HCT116 (cell line): ENCODE measurements around the gene TREM2. TPM values are rescaled to one million over a fixed set of nuclear protein-coding genes. Genes with fewer than 3 reads are reported as not detected.

Experiments
- ATAC-seq: fragments of 200-7000 bp; cut with Tn5 transposase; 2 replicates; pipeline ENCODE4 v1.9.1; 2020; ENCODE audit warnings: mild to moderate bottlenecking, moderate library complexity
- BruUV-seq: library from RNA; stranded (reverse); fragments of 400-500 nt; replicated peaks from 2 replicates; lab custom pipeline; 2021; lab: Mats Ljungman, UMichigan
- CTCF ChIA-PET: fragments of 300-600 bp; sonication (Branson Sonifier 250); formaldehyde crosslinking; loops from one replicate; lab custom pipeline; 2021; ENCODE audit warnings: antibody characterized with exemption; lab: Charles Lee
- POLR2A ChIA-PET: fragments of 300-600, 350-600 bp; sonication (Branson Sonifier 250); formaldehyde crosslinking; loops from one replicate; lab custom pipeline; 2021; ENCODE audit warnings: antibody characterized with exemption; lab: Charles Lee
- RAD21 ChIA-PET, 2 experiments: fragments of 300-600 bp; sonication (Branson Sonifier 250); formaldehyde crosslinking; loops; one replicate each; lab custom pipeline; 2023; ENCODE audit warnings: low total read pairs in 2 of 2; ENCODE audit not compliant: uncharacterized antibody in 2 of 2, unreplicated experiment in 2 of 2, low non-redundant PET in 1 of 2; lab: Charles Lee
- DNase-seq: peaks from one replicate; pipeline ENCODE4 v3.0.0-alpha.2; 2010; ENCODE audit warnings: low read depth, low spot score
- H2AFZ ChIP-seq: fragments of 200-600 bp; shearing (Covaris generic), sonication (generic); 2 replicates; pipeline ENCODE4 v1.6.1; 2017; ENCODE audit warnings: low read depth, mixed run types, mixed read lengths, antibody characterized with exemption, low read length; ENCODE audit not compliant: poor library complexity, severe bottlenecking
- H3K27ac ChIP-seq: 2 replicates; pipeline ENCODE4 v1.5.1; 2012; ENCODE audit warnings: low read depth, low read length
- H3K27me3 ChIP-seq: fragments of 200-600 bp; sonication (generic); 2 replicates; pipeline ENCODE4 v1.6.1; 2016; ENCODE audit warnings: mixed run types, low read length, mixed read lengths; ENCODE audit not compliant: insufficient read depth
- H3K36me3 ChIP-seq, 2 experiments: fragments of 200-500 bp in 1 of 2; fragments of 200-600 bp in 1 of 2; sonication (Bioruptor generic) in 1 of 2; sonication (generic) in 1 of 2; 2 replicates each; pipeline versions ENCODE4 v1.5.1 to v1.6.1; 2014 to 2016; ENCODE audit warnings: low read length in 2 of 2, inconsistent platforms in 1 of 2, mixed read lengths in 1 of 2, mixed run types in 1 of 2; ENCODE audit not compliant: insufficient read depth in 2 of 2, control insufficient read depth in 1 of 2
- H3K4me1 ChIP-seq, 2 experiments: fragments of 200-600 bp in 1 of 2; sonication (generic) in 1 of 2; 2 replicates each; pipeline versions ENCODE4 v1.5.1 to v1.6.1; 2012 to 2017; ENCODE audit warnings: low read length in 2 of 2, inconsistent platforms in 1 of 2, mild to moderate bottlenecking in 1 of 2, mixed read lengths in 1 of 2, mixed run types in 1 of 2, moderate library complexity in 1 of 2; ENCODE audit not compliant: insufficient read depth in 2 of 2, control insufficient read depth in 1 of 2
- H3K4me2 ChIP-seq: fragments of 200-600 bp; sonication (generic); 2 replicates; pipeline ENCODE4 v1.6.1; 2017; ENCODE audit warnings: mixed run types, low read length, mixed read lengths
- H3K4me3 ChIP-seq, 2 experiments: fragments of 200-600 bp in 1 of 2; sonication (generic) in 1 of 2; replicated peaks in 1 of 2; 2 replicates each; pipeline ENCODE4 v1.5.1; 2011 to 2016; ENCODE audit warnings: low read length in 2 of 2, control low read depth in 1 of 2, low read depth in 1 of 2, mild to moderate bottlenecking in 1 of 2, mixed read lengths in 1 of 2, mixed run types in 1 of 2
- H3K79me2 ChIP-seq: fragments of 200-600 bp; sonication (generic); 2 replicates; pipeline ENCODE4 v1.6.1; 2017; ENCODE audit warnings: mild to moderate bottlenecking, mixed run types, low read length, moderate library complexity, mixed read lengths; ENCODE audit not compliant: insufficient read depth
- H3K9ac ChIP-seq: fragments of 200-600 bp; sonication (generic); 2 replicates; pipeline ENCODE4 v1.6.1; 2016; ENCODE audit warnings: low read length, mixed read lengths
- H3K9me2 ChIP-seq: fragments of 200-600 bp; sonication (generic), shearing (Covaris generic); 2 replicates; pipeline ENCODE4 v1.6.1; 2017; ENCODE audit warnings: mixed run types, mild to moderate bottlenecking, moderate library complexity; ENCODE audit not compliant: insufficient read depth
- H3K9me3 ChIP-seq, 2 experiments: fragments of 200-500 bp in 1 of 2; fragments of 200-600 bp in 1 of 2; sonication (Bioruptor generic) in 1 of 2; sonication (generic) in 1 of 2; 2 replicates each; pipeline ENCODE4 v1.6.1; 2014 to 2017; ENCODE audit warnings: low read length in 2 of 2, mixed read lengths in 2 of 2, inconsistent platforms in 1 of 2, low read depth in 1 of 2, mild to moderate bottlenecking in 1 of 2, mixed run types in 1 of 2, moderate library complexity in 1 of 2; ENCODE audit not compliant: control insufficient read depth in 1 of 2, insufficient read depth in 1 of 2
- H4K20me1 ChIP-seq: fragments of 200-600 bp; sonication (generic), shearing (Covaris generic); 2 replicates; pipeline ENCODE4 v1.6.1; 2017; ENCODE audit warnings: mixed run types, mild to moderate bottlenecking, moderate library complexity; ENCODE audit not compliant: insufficient read depth
- ATF3 ChIP-seq: IDR thresholded peaks from 2 replicates; pipeline ENCODE4 v1.6.1; 2012
- CEBPB ChIP-seq: IDR thresholded peaks from 2 replicates; pipeline ENCODE4 v1.6.1; 2012; ENCODE audit warnings: low read depth
- ELF1 ChIP-seq: IDR thresholded peaks from 2 replicates; pipeline ENCODE4 v1.6.1; 2012; ENCODE audit warnings: low read depth, borderline replicate concordance
- FOSL1 ChIP-seq: IDR thresholded peaks from 2 replicates; pipeline ENCODE4 v1.6.1; 2012; ENCODE audit warnings: low read depth
- MAX ChIP-seq: IDR thresholded peaks from 2 replicates; pipeline ENCODE4 v1.6.1; 2012
- POLR2AphosphoS5 ChIP-seq: IDR thresholded peaks from 2 replicates; pipeline ENCODE4 v1.6.1; 2011; ENCODE audit warnings: mild to moderate bottlenecking, low read depth, low read length, moderate library complexity
- RAD21 ChIP-seq: IDR thresholded peaks from 2 replicates; pipeline ENCODE4 v1.6.1; 2012; ENCODE audit warnings: low read depth, mild to moderate bottlenecking
- REST ChIP-seq: IDR thresholded peaks from 2 replicates; pipeline ENCODE4 v1.6.1; 2012; ENCODE audit warnings: low read depth
- YY1 ChIP-seq: IDR thresholded peaks from 2 replicates; pipeline ENCODE4 v1.6.1; 2011; ENCODE audit warnings: low read length, low read depth, moderate library complexity, mild to moderate bottlenecking; ENCODE audit not compliant: insufficient replicate concordance; ENCODE audit errors: extremely low read depth
- ZBTB33 ChIP-seq: IDR thresholded peaks from 2 replicates; pipeline ENCODE4 v1.6.1; 2011; ENCODE audit warnings: mild to moderate bottlenecking, low read length, moderate library complexity; ENCODE audit not compliant: insufficient replicate concordance; ENCODE audit errors: extremely low read depth
- ZFX ChIP-seq: fragments of 450-650 bp; IDR thresholded peaks from 2 replicates; pipeline ENCODE4 v1.6.1; 2017
- ZNF274 ChIP-seq: fragments of 200-500 bp; sonication (Bioruptor generic); IDR thresholded peaks from 2 replicates; pipeline ENCODE4 v1.6.1; 2014; ENCODE audit warnings: mild to moderate bottlenecking, low read depth, low read length, inconsistent platforms
- intact Hi-C: fragments of 100-400 bp; cut with micrococcal nuclease; formaldehyde crosslinking; loops from 2 replicates; pipeline ENCODE4 v1.10.0; 2022
- total RNA-seq: library from RNA; stranded (reverse); gene quantifications from one replicate; pipeline ENCODE4 v1.2.1, GENCODE V29; 2021; ENCODE audit not compliant: unreplicated experiment

Gene TREM2
- total RNA-seq, 1 experiment from 2014 or later: not detected

DNA sequence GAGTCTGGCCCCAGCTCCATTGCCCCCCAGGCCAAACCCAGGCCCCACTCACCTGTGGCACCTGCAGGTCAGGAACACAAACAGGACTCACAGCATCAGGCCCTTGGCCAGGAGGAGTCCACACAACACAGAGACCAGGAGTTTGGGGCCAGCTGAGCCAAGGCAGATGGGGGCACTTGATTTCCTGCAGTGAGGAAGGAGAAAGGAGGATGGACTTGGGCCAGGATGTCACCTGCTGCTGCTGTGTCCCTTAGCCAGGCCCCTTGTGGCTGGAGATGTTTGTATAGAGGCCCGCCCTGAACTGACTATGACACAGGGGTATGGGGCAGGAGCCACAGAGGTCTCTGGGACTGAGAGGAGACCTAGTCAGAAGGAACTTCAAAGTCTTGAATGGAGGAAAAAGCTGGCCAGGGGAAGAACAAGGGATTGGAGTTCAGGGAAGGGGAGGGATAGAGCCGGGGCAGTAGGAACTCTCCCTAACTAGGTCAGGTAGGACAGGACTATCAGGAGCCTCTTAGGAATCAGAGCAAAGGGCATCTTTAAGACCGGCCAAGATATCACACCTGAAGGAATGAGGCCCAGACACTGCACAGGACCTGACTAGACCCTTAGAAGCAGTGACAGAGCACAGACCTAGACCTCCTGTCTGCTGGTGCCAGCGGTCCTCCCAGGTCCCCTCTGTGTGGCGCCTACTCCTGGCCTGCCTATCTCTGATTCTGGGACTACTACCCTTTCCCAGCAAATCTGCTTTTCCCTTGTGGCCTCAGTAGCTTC lies 46.8 kb upstream of the TREM2 start:
- CTCF ChIA-PET: no interaction called here
- Histone ChIP-seq H3K27ac (no peak overlapping the region), H3K9me3 (peaks cover 4 to 7% of the 10 kb centered on the region in 2 experiments; a peak in 2 of 4 replicates), H2AFZ (no peak overlapping the region), H3K27me3 (no peaks in the 10 kb centered on the region), H4K20me1 (no peaks in the 10 kb centered on the region), H3K4me1 (no peaks in the 10 kb centered on the region), H3K36me3 (no peaks in the 10 kb centered on the region), H3K4me2 (no peak overlapping the region), H3K79me2 (no peaks in the 10 kb centered on the region), H3K9me2 (no peaks in the 10 kb centered on the region), H3K9ac (no peak overlapping the region), H3K4me3 (no peak overlapping the region)
- TF ChIP-seq MAX: no peak
- TF ChIP-seq REST: no peak
- TF ChIP-seq ZFX: no peak
- TF ChIP-seq ZBTB33: no peak
- no peak for TF ChIP-seq POLR2AphosphoS5
- TF ChIP-seq YY1: no peak
- no peak for TF ChIP-seq FOSL1
- TF ChIP-seq ZNF274: no peak
- TF ChIP-seq ATF3: no peak
- no peak for TF ChIP-seq CEBPB
- no peak for TF ChIP-seq RAD21
- TF ChIP-seq ELF1: no peak
- RAD21 ChIA-PET: no interaction called here
- DNase-seq (no peak), ATAC-seq (no peak)
- intact Hi-C loops: no loop called here
- no TSS peak for BruUV-seq
- POLR2A ChIA-PET: no interaction called here
